Islet of Langerhans (tissue), 1 donor: ENCODE measurements around the gene ROBO4.

Experiments
- FAIRE-seq: peaks from one replicate; lab custom pipeline; 2011; peaks lifted over from hg19 to GRCh38; lab: Jason Lieb, UNC

Gene ROBO4

DNA sequence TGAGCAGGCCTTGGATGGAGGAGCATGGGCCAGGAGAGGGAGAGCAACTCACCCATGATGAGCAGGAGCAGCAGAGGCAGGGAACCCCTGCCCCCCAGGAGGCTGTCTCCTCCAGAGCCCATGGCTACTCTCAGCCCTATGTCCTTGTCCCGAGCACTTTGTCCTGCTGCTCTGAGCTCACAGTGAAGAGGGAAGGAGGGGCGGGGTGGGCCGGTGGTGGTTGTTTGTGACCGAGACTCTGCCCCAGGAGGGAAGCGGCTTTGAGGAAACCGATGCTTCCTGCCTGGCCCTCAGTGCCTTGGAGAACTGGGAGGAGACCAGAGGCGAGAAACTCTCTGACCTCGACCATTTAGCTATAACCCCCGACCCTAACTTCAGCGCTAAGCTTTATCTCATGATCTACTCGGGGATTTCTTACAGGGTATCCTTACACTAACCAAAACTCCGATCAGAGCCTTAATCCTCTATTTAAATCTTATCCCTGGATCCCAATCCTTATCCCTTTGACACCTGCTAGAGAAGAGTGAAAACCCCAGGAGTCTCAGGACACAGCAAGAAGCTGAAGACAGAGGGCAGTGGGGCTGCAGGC lies at the start of gene ROBO4:
Gene ROBO4 (minus strand): TSS at position 192 of the 589 bp plus-strand sequence. CDS start 70 bp downstream, at position 122.
- FAIRE-seq, result no peak

DNA sequence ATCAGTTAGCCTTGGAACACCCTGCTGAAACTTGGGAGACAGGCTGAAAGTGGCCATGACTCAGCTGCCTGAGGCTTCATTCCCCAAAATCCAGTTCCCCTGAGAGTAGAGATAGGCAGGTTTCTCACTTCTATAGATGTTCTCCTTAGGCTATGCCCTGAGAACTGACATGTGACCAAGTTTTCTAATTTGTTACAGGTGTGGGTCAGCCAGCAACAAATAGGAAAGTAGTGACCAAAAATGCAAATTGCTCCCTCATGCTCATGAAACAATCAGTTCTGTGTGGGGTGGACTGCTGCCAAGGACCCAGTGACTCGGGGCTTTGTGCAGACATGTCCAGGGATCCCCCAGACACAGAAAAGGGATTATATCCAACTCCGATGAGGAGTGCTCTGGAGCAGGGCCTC lies 49.1 kb upstream of the ROBO4 start:
- FAIRE-seq, result no peak

DNA sequence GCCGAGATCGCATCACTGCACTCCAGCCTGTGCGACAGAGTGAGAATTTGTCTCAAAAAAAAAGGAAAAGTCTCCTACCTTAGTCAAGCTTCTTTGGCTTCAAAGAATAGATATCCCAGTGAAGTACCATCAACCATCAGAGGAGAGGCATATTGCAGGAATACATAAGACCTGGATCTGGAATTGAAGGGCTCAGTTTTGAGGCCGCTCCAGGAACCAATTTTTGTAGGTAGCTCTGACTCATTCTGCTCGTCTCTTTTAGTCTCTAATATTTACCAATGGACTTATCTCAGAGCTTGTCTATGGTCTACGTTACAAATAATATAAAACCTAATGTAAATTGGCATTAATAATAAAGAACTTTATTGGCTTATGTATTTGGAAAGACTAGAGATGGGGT lies 48.2 kb upstream of the ROBO4 start:
- FAIRE-seq, result no peak

DNA sequence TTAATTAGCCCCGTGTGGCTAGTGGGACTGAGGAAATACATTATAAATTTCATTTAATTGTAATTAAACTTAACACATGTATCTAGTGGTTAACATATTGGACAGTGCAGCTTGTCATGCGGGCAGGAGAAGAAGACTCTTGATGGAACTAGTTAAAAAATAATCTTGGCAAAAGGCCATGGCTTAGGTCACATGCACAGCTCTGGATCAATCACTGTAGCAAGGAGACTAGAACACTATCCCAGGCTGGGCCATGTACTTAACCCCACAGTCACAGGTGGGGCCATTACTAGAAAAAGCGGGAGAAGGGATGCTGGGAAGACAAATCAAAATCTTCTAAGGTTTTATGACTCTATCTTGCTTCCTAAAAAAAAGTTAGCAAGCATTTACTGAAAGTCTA lies 46.9 kb upstream of the ROBO4 start:
- FAIRE-seq, result no peak

DNA sequence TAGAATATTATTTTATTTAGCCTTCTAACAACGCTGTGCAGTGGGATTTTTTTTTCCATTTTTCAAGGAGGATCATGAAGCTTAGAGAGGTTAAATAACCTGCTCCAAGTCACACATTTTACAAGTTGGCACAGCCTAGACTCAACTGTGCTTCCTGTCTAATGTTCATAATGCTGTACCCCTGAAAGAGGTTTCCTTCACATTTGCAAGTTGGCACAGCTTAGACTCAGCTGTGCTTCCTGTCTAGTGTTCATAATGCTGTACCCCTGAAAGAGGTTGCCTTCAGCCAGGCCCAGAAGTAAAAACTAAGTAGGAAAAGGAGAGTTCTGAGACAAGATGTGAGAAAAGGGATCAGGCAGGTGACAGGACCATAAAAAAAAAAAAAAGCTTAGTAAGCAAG lies 46.1 kb upstream of the ROBO4 start:
- FAIRE-seq, result no peak

DNA sequence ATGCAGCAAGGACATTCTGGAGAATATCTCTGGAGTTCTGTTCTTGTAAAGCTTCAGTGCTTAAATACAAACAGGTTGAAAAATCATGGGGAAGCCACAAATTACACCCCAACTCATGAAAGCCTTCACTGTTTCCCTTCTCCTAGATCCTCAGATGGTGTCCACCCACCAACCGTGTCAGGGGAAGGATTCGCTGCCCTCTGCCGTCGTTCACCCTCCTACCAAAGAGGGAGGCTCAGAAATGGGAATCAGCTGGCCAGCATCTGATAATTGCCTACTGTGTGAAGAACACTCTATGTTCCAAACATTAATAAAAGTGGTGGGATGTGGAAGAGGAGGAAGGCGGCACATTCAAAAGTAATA lies 45.6 kb upstream of the ROBO4 start:
- no peak for FAIRE-seq

DNA sequence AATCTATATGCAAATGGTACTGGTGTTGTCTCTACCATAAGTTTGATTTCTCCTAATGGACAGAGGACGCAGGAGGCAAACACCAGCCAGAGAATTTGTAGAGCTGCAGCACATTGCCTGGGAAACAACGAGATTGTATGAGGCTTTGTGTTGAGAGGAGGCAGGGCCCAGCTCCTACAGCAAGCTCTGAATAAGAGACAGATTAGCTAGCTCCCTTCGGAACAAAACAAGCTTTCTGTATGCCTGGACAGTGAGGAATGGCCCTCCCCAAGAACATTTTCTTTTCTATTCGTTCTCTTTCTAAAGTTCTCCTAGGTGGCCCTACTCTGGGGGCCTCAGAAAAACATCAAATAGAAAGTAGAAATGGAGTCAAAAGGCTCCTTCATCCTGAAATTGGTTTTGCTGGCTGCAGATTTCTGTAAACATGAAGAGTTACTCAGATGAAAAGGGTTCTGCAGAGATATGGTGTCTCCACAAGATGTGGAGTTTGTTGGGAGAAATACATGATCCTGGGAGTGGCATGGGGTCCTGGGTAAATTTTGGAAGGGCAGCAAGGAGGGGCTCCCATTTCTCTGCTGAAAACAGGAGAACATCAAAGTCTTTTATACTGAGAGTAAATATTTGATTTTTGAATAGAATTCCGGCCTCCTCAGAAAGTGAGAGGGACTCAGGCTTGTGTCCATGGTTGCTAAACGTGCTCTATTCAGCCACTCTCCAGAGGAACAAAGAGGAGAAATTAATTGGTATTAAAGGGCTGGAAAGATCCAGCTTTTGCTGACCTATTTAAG lies 45.0 kb upstream of the ROBO4 start:
- FAIRE-seq, result no peak

DNA sequence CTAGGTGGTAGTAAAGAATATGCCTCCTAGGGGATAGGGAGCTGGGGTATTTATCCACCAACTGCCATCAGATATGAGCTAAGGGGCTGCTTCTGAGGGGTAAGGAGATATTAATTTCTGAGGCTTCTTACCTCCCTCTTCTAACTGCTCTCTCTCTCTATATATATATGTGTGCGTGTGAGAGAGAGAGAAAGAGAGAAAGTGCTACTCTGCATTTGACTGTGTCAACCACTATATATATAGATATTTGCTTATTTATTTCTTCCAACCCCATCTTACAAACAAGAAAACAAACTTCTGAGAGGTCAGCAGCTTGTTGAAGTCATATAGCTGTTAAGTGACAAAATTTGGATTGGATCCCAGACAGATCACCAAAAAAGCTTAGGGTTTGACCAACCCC lies 44.0 kb upstream of the ROBO4 start:
- FAIRE-seq, result no peak

DNA sequence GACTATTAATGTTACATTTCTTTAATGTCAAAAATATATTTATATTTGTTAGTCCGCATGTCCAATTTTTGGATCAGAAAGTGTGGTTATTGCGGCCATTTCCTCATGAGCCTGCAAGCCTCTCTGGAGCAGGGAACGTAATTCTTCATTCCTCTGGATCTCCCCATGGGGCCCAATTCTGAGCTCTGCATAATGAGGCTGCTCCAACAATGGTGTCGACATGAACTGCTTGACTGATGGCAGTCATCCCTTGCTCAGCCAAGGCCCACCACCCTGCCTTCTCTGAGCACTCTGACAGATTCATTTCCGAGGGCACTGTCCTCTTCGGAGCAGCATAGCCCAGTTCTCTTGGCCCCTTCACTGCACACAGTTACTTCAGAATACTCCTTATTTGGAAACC lies 41.3 kb upstream of the ROBO4 start:
- FAIRE-seq, result no peak

DNA sequence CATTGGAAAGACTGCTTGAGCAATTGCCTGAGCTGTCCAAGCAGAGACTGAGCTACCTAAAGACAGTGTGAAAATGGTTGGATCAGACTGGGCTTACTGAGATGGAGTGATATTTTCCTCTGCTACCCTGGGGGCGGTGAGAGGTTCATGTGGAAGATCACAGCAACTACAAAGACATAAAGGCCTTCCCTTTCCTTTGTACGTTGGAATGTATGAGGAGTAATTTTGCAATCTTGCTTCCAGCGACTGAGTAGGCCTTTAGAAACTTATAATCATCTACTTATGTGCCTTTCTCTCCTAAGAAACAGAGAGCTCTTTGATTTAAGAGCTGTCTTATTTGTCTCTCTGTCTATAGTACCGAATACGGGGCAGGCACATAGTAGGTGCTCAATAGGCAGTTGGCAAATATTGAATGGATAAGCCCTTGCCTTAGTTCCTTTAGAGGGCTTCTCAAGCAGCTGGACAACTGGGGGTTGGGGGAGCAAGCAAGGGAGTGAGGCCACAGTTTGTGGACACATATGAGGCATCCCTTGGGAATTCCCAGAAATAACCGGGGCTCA lies 40.6 kb upstream of the ROBO4 start:
- no peak for FAIRE-seq

DNA sequence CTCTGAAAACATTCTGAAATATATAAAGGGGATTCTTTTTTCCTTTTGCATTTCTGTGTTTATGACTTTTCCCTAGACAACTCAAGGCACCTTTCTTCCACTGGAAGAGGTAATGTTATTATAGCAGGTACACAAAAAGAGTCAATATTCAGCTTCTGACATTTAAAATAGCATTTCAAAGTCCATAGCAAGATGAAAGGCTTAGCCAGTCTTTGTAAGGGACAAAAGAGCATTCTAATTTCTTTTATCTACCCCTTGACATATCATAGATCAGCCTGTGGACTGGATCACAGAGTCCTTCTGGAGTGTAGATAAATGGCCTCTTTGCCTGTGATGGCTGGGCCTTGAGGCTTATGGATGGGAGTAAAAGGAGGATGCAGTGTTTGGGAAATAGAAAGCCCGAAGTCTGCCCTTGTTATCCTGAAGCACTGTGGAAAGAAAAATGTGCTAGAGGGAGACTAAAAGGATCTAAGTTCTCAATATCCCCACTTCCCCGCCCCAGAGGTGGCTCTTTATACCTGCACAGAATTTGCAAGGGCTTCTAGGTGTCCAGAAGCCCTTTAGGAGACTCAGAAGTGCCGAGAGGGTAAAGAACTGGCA lies 39.8 kb upstream of the ROBO4 start:
- no peak for FAIRE-seq

DNA sequence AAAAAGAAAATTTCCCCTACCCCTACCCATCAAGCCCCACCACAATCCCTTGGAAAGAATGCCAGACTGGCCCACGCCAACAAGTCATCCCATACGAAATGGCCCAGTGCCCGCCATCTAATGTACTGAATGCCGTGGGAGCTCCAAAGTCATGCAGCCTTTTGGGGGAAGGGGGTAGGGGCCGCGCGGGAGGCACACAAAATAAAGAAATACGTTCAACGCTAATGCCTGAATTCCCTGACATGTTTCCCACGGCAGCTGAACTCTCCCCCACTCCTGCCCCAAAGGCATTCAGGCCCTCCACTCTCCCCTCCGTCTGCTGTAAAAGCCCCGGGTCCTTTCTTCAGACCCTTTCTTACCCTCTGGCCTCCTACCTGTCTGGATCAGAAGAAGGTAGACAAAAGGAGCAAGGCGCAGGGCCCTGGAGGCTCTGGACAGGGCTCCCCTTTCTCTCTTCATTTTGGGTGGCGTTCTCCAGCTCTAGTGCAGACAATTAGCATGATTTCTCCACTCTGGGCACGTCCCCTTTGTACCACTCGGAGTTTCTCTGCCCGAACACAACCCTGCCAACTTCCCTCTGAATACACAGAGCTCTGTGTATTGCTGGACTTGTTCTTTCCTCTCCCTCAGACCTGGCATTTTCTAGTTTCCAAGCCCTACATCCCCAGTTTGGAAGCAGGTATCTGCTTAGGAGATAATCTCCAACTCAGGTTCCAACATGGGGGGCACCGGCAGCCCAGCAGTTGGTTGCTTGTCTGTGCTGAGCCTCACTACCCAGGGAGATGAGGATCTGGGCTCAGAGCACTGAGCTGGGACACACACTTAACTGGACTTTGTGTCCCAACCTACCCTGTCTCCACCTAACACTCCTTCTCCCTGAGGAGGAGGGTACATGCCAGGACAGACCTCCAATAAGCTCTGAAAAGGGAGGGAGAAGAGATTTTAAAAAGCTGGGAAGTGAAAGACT lies 38.2 kb upstream of the ROBO4 start, which contains the start of gene HEPACAM:
Gene HEPACAM (minus strand): TSS at position 500 of the 967 bp plus-strand sequence. CDS start 41 bp downstream, at position 459.
- no peak for FAIRE-seq

DNA sequence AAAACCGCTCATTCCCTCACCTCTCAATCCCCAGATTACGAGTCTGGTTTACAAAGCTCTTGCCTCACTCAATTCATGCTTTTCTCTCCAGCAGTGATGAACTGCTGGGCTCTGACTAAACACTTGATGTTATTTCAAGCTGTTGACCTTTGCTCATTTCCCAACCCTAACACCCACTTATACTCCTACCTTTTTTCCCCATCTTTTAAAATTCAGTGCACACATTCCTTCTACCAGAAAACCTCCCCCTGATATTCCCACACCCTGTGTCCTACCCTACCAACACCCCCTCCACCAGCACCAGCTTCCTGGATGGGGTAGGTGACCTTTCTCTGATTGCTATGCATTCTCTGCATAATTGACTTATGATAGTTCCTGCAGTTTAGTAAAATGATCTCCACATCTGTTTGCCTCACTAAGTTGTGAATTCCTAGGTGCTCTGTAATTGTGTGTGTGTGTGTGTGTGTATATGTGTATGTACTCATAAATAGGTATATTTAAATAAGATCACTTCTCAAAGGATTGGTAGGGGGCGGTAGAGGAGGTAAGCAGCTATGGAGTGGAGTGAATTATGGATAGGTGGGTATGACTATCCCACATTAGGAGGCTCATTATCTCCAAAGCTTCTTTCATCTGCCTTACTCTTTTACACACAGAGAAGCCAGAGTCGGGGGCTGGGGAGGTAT lies 37.3 kb upstream of the ROBO4 start:
- no peak for FAIRE-seq

DNA sequence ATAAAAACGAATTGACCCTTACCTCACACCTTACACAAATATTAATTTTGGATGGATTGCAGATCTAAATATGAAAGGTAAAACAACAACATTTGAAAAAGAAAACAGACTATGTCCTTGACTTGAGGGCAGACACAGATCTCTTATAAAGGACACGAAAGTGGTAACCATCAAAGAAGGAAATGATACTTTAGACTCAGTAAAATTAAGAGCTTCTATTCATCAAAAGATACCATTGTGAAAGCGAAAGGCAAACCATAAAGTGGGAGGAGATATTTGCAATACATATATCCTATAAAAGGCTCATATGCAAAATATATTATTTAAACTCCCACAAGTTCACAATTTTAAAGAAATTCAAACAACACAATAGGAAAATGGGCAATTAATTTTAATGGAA lies 33.1 kb upstream of the ROBO4 start:
- no peak for FAIRE-seq

DNA sequence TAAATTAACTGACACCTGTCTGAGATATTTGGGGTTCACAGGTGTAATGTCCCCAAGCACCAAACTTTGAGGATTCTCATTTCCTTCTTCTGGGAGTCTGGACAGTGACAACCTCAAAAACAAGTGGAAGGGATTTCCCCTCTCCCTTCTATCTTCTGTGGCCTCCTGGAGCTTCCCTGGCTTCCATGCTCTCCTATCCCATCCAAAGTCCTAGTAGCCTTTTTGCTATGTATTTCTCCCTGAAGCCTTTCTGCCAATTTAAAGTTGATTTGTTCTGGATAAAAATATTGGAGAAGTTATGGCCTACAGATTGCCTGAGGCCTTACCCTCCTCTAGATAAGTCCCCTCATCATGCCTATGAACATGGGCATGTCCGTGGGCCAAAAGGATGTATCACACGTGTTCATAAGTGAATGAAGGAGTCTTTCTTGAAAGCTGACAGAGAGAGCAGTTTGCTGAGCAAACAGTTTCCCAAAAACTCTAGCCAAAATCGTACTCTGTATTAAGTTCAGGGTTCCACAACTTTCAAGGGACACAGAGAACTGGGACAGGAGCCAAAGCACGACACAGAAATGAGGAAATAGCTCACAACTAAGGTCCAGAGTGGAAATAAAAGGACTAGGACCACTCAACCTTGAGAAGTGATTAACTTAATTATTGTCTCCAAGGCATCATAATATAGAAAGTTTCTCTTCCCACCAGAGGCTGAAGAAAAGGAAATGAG lies 31.4 kb upstream of the ROBO4 start:
- no peak for FAIRE-seq

DNA sequence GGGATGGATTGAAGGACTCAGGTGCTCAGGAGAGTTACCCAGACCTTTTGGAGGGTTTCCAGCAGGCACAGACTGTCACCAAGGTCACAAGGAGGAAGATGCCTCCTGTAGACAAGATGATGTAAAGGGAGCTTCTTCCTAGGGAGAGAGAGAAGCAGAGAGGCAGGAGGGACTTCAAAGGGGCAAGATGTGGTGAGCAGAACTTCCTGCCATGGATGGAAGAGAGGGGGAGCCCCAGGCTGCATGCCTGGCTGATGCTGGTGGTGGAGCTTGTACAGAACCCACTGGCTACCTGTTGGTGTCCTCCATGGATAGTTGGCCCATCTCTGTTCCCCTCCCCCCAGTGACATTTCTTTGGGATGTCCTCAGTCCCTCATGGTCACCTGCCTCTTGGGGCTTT lies 25.6 kb upstream of the ROBO4 start:
- no peak for FAIRE-seq

DNA sequence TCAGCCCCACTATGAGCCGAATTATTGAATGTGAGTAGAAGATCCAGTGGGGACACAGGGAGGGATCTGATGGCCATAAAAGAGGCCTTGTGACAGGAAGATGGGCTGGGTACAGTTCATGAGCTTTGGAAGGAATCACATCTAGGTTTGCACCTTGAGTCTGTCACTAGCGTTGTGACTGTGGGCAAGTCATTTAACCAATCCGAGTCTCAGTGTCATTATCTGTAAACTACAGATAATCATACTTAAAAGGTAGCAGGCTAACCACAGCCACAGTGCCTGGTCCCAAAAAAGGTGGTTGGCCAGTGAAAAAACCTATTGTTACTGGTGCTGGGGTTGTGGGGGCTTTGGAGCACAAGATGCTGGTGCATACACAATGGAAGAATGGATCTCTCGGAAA lies 25.2 kb upstream of the ROBO4 start:
- no peak for FAIRE-seq

DNA sequence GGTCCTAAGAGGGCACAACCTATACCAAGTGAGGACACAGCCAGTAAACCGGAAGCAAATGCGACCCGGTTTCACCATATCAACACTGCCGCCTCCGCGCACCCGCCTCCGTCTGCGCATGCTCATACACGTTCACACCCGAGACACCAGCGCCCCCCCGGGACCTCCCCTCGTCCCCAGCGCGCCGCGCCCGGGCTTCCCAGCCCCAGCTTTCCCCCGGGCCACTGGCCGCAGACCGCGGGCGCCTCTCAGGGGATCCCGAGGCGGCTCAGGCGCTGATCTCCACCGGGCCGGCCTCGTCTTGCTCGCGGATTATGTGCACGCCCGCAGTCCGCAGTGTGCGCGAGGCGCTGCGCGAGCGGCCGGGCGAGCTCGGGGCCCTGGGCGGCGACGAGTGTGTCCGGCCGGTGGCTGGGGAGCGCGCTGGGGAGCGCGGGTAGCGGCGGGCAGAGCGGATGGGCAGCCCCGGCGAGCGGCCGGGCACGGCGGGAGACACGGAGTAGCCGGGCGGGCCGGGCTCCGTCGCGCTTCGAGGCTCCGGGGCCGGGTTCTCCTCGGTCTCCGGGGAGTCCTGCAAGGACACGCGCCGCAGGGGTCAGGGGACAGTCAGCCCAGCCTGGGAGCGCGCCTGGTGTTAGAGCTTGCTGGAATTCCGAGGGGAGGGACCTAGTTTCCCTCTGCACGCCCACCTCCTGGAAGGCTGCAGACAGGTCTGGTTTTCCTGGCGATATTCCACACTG lies 23.4 kb upstream of the ROBO4 start:
- FAIRE-seq, result no peak

DNA sequence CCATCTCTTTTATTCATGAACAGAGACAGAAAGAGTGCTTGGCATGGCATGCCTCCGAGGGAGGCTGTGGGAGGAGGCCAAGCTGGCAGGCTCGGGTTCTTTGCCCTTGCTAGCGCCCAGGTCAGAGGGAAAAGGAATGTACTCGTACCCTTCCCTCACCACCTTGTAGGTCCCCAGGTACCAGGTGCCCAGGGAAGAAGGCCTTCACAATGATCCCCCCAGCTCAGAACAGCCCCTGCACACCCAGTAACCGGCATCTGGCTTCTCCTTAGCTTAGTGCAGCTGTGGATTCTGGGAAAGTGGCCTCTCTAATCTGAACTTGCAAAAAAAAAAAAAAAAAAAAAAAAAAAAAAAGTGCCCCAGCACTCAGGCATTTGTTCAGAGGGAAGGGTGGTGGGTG lies 22.7 kb upstream of the ROBO4 start:
- FAIRE-seq, result no peak

DNA sequence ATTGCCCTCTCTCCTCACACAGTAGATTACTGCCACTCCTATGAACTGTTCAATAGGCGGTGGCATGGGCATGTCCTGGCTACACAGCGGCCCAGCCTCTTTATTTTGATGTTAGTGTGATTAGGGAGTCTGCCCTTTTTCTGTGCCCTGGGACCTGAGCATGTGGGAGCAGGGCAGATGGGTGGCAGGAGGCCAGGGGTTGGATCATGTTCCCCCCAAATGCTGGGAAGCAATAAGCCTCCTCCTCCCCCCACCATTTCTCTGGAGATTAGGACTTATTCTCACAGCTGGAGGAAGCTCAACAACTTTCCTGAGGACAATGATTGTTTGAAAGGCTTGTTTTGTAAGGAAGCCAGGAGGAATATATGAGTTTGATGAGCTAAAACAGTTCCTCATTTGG lies 22.2 kb upstream of the ROBO4 start:
- FAIRE-seq, result no peak
